Panc1 (cell line): Measurements from ENCODE around the gene KLHDC10. TPM values are rescaled to one million over a fixed set of nuclear protein-coding genes. Genes with fewer than 3 reads are reported as not detected.

Experiments used
- ATAC-seq: fragments of 200-7000 bp; cut with Tn5 transposase; 2 replicates; pipeline ENCODE4 v1.9.1; 2020; ENCODE audit warnings: mild to moderate bottlenecking, moderate library complexity
- BruUV-seq: library from RNA; stranded (reverse); fragments of 400-500 nt; replicated peaks from 2 replicates; lab custom pipeline; 2021; lab: Mats Ljungman, UMichigan
- CTCF ChIA-PET: fragments of 300-600 bp; sonication (Branson Sonifier 250); formaldehyde crosslinking; loops from one replicate; lab custom pipeline; 2022; ENCODE audit warnings: antibody characterized with exemption; lab: Charles Lee
- POLR2A ChIA-PET: fragments of 300-600 bp; sonication (Branson Sonifier 250); formaldehyde crosslinking; loops from one replicate; lab custom pipeline; 2022; ENCODE audit warnings: antibody characterized with exemption; lab: Charles Lee
- DNase-seq: peaks from one replicate; pipeline ENCODE4 v3.0.0-alpha.2; 2010; ENCODE audit warnings: low read depth, low spot score
- H3K27ac ChIP-seq: 2 replicates; pipeline ENCODE4 v1.5.1; 2011; ENCODE audit warnings: mild to moderate bottlenecking, low read length, inconsistent platforms
- H3K27me3 ChIP-seq: fragments of 200-500 bp; sonication (Bioruptor generic); 2 replicates; pipeline ENCODE4 v1.6.0; 2014; ENCODE audit warnings: low read length, inconsistent platforms; ENCODE audit not compliant: control insufficient read depth, insufficient read depth
- H3K36me3 ChIP-seq: fragments of 200-500 bp; sonication (Bioruptor generic); 2 replicates; pipeline ENCODE4 v1.5.1; 2014; ENCODE audit warnings: inconsistent platforms, mild to moderate bottlenecking, low read length, moderate library complexity; ENCODE audit not compliant: control insufficient read depth, insufficient read depth
- H3K4me1 ChIP-seq: 2 replicates; pipeline ENCODE4 v1.5.1; 2011; ENCODE audit warnings: inconsistent platforms, mild to moderate bottlenecking, low read length, moderate library complexity; ENCODE audit not compliant: control insufficient read depth, insufficient read depth
- H3K4me3 ChIP-seq, 2 experiments: 2 replicates each; pipeline ENCODE4 v1.5.1; 2011 to 2012; ENCODE audit warnings: low read depth in 2 of 2, low read length in 2 of 2, mild to moderate bottlenecking in 2 of 2, inconsistent platforms in 1 of 2, moderate library complexity in 1 of 2
- H3K9me3 ChIP-seq: fragments of 200-500 bp; sonication (Bioruptor generic); 2 replicates; pipeline ENCODE4 v1.5.1; 2014; ENCODE audit warnings: low read depth, mild to moderate bottlenecking, inconsistent platforms, low read length, moderate library complexity; ENCODE audit not compliant: control insufficient read depth, insufficient read depth
- CTCF ChIP-seq: fragments of 450-650 bp; IDR thresholded peaks from 2 replicates; pipeline ENCODE4 v1.5.1; 2017; ENCODE audit warnings: mild to moderate bottlenecking
- POLR2AphosphoS5 ChIP-seq: IDR thresholded peaks from 2 replicates; pipeline ENCODE4 v1.6.1; 2012; ENCODE audit warnings: mild to moderate bottlenecking, low read depth, low read length, moderate library complexity
- REST ChIP-seq, 2 experiments: IDR thresholded peaks; 2 replicates each; pipeline ENCODE4 v1.6.1; 2011 to 2012; ENCODE audit warnings: low read depth in 2 of 2, control low read depth in 1 of 2, low read length in 1 of 2, mild to moderate bottlenecking in 1 of 2, moderate library complexity in 1 of 2; ENCODE audit not compliant: insufficient read depth in 1 of 2
- SIN3A ChIP-seq: IDR thresholded peaks from 2 replicates; pipeline ENCODE4 v1.6.1; 2012; ENCODE audit warnings: low read depth, mild to moderate bottlenecking, low read length, moderate library complexity, borderline replicate concordance; ENCODE audit not compliant: insufficient read depth
- TCF7L2 ChIP-seq: IDR thresholded peaks from 2 replicates; pipeline ENCODE4 v1.6.1; 2011; ENCODE audit warnings: mild to moderate bottlenecking, low read depth, low read length, inconsistent platforms
- in situ Hi-C: cut with HindIII; loops from 2 replicates; pipeline ENCODE4 v1.10.0; 2016; ENCODE audit warnings: low sequenced_read_pairs, low pct_unique_long_range_greater_than_20kb
- intact Hi-C: fragments of 100-400 bp; cut with micrococcal nuclease; formaldehyde crosslinking; loops from one replicate; pipeline ENCODE4 v1.10.0; 2022; ENCODE audit not compliant: unreplicated experiment
- total RNA-seq: library from RNA; stranded (reverse); gene quantifications from one replicate; pipeline ENCODE4 v1.2.1, GENCODE V29; 2021; ENCODE audit not compliant: unreplicated experiment

KLHDC10 gene
- total RNA-seq, 1 experiment from 2014 or later, result 26.7 TPM

GRCh38 chr7:130134106-130134636 is 63.8 kb downstream of the KLHDC10 start:
- POLR2A ChIA-PET, result interaction anchor here (0.7 kb wide), 2 partner anchors 14 to 621 kb away, joined by 4 read pairs; no protein-coding TSS in a partner anchor
- in situ Hi-C loops, result no loop called here
- CTCF ChIA-PET, result no interaction called here

GRCh38 chr7:130134726-130135125 is 64.4 kb downstream of the KLHDC10 start:
- Histone ChIP-seq H3K4me3 (no peak overlapping the region), H3K27ac (no peak overlapping the region), H3K4me1 (no peaks in the 10 kb centered on the region), H3K9me3 (no peaks in the 10 kb centered on the region), H3K36me3 (peaks cover 10% of the 10 kb centered on the region; the same call in 1 of the 2 replicates), H3K27me3 (no peaks in the 10 kb centered on the region)
- intact Hi-C loops, result no loop called here
- ChIA-PET POLR2A (interaction anchor here (0.7 kb wide), 2 partner anchors 14 to 620 kb away, joined by 4 read pairs; no protein-coding TSS in a partner anchor), CTCF (no interaction called here)
- TF ChIP-seq SIN3A, result no peak
- TF ChIP-seq CTCF, result no peak
- no peak for TF ChIP-seq POLR2AphosphoS5
- no peak for TF ChIP-seq TCF7L2
- no peak for TF ChIP-seq REST (IDR thresholded peaks at IDR 0.05; ENCODE audit: insufficient read depth in 1 of 2, low read depth in 2 of 2, low read length in 1 of 2)
- ATAC-seq (no peak), DNase-seq (no peak)
- in situ Hi-C loops, result no loop called here
- BruUV-seq, result no TSS peak

More at GRCh38 chr7:130134106-130134636, 63.8 kb downstream of the KLHDC10 start:
- BruUV-seq, result TSS peak; percentile 55
- Histone ChIP-seq H3K4me3 (no peak overlapping the region), H3K36me3 (peaks cover 15% of the 10 kb centered on the region; the same call in 1 of the 2 replicates), H3K4me1 (no peaks in the 10 kb centered on the region), H3K27ac (no peak overlapping the region), H3K27me3 (no peaks in the 10 kb centered on the region), H3K9me3 (no peaks in the 10 kb centered on the region)
- no peak for ATAC-seq
- no peak for DNase-seq
- intact Hi-C loops, result no loop called here
- no peak for TF ChIP-seq POLR2AphosphoS5
- TF ChIP-seq REST (IDR thresholded peaks at IDR 0.05; ENCODE audit: insufficient read depth in 1 of 2, low read depth in 2 of 2, low read length in 1 of 2), result no peak
- no peak for TF ChIP-seq CTCF
- no peak for TF ChIP-seq TCF7L2
- TF ChIP-seq SIN3A, result no peak
